K562 (cell line): Measurements from ENCODE around the gene RAB6A. TPM values are rescaled to one million over a fixed set of nuclear protein-coding genes. Genes with fewer than 3 reads are reported as not detected.

Experiments used
- ATAC-seq: fragments of 200-7000 bp; cut with Tn5 transposase; 3 replicates; pipeline ENCODE4 v1.9.1; 2020; ENCODE audit warnings: moderate library complexity
- BruUV-seq: library from RNA; stranded (reverse); fragments of 400-500 nt; replicated peaks from 2 replicates; lab custom pipeline; 2021; lab: Mats Ljungman, UMichigan
- CTCF ChIA-PET: fragments of 300-600 bp; formaldehyde crosslinking; extraction: SDS; loops from one replicate; lab custom pipeline; 2021; ENCODE audit warnings: low intra/inter-chr PET ratio; lab: Yijun Ruan, JAX
- POLR2A ChIA-PET: fragments of 300-600, 350-650 bp; sonication (Branson Sonifier 250); formaldehyde crosslinking; extraction: SDS; loops from one replicate; lab custom pipeline; 2021; ENCODE audit warnings: antibody characterized with exemption, inconsistent platforms; lab: Yijun Ruan, JAX
- DNase-seq, 4 experiments: peaks; one replicate each; pipeline versions ENCODE4 v3.0.0 to v3.0.0-alpha.2; 2011 to 2018; ENCODE audit warnings: low spot score in 3 of 4, mixed read lengths in 3 of 4; ENCODE audit errors: extremely low read depth in 1 of 4
- FAIRE-seq: peaks from 2 replicates; lab custom pipeline; 2011; peaks lifted over from hg19 to GRCh38; lab: Jason Lieb, UNC
- H2AFZ ChIP-seq: 2 replicates; pipeline ENCODE4 v1.6.0; 2011; ENCODE audit warnings: low read depth, low read length, control low read depth, inconsistent platforms
- H3K27ac ChIP-seq: fragments of 200-600 bp; 3 replicates; pipeline ENCODE4 v1.8.0; 2011; ENCODE audit warnings: low read depth, mild to moderate bottlenecking, control low read depth, inconsistent platforms, low read length, moderate library complexity, mixed read lengths; ENCODE audit errors: extremely low read depth
- H3K27me3 ChIP-seq, 2 experiments: fragments of 300-600 bp in 1 of 2; 2 replicates in 1 of 2; 3 replicates in 1 of 2; pipeline versions ENCODE4 v1.6.0 to v1.8.0; 2011; ENCODE audit warnings: inconsistent platforms in 2 of 2, low read length in 2 of 2, mild to moderate bottlenecking in 1 of 2, mixed read lengths in 1 of 2, moderate library complexity in 1 of 2; ENCODE audit not compliant: control insufficient read depth in 2 of 2, insufficient read depth in 2 of 2
- H3K36me3 ChIP-seq: fragments of 300-600 bp; 3 replicates; pipeline ENCODE4 v1.8.0; 2011; ENCODE audit warnings: mild to moderate bottlenecking, low read length, inconsistent platforms; ENCODE audit not compliant: control insufficient read depth, insufficient read depth
- H3K4me1 ChIP-seq, 2 experiments: fragments of 200-600 bp in 1 of 2; replicated peaks in 1 of 2; 2 replicates in 1 of 2; 3 replicates in 1 of 2; pipeline versions ENCODE4 v1.5.1 to v1.8.0; 2011; ENCODE audit warnings: inconsistent platforms in 2 of 2, low read length in 2 of 2, mild to moderate bottlenecking in 1 of 2, mixed read lengths in 1 of 2, moderate library complexity in 1 of 2; ENCODE audit not compliant: control insufficient read depth in 2 of 2, insufficient read depth in 2 of 2
- H3K4me2 ChIP-seq: 2 replicates; pipeline ENCODE4 v1.6.1; 2011; ENCODE audit warnings: low read length, control low read depth, inconsistent platforms, mixed read lengths; ENCODE audit not compliant: insufficient read depth
- H3K4me3 ChIP-seq: fragments of 200-600 bp; sonication (generic), shearing (Covaris generic); 2 replicates; pipeline ENCODE4 v1.5.1; 2016; ENCODE audit warnings: control low read depth, inconsistent platforms
- H3K79me2 ChIP-seq: fragments of 200-600 bp; 3 replicates; pipeline ENCODE4 v1.8.0; 2011; ENCODE audit warnings: low read length, inconsistent platforms; ENCODE audit not compliant: control insufficient read depth, insufficient read depth
- H3K9ac ChIP-seq, 2 experiments: 2 replicates each; pipeline versions ENCODE4 v1.6.0 to v1.6.1; 2011; ENCODE audit warnings: low read depth in 2 of 2, low read length in 2 of 2, control low read depth in 1 of 2, inconsistent platforms in 1 of 2, mild to moderate bottlenecking in 1 of 2, mixed read lengths in 1 of 2; ENCODE audit not compliant: insufficient read depth in 1 of 2
- H3K9me1 ChIP-seq: one replicate; pipeline ENCODE4 v1.6.0; 2011; ENCODE audit warnings: inconsistent platforms, mild to moderate bottlenecking, low read length, moderate library complexity; ENCODE audit not compliant: control insufficient read depth, insufficient read depth
- H3K9me3 ChIP-seq: replicated peaks from 2 replicates; pipeline ENCODE4 v1.5.1; 2011; ENCODE audit warnings: low read depth, low read length, inconsistent platforms; ENCODE audit not compliant: control insufficient read depth, insufficient read depth
- H4K20me1 ChIP-seq: replicated peaks from 2 replicates; pipeline ENCODE4 v1.6.1; 2011; ENCODE audit warnings: low read length, inconsistent platforms, mixed read lengths; ENCODE audit not compliant: control insufficient read depth, insufficient read depth
- ARID3A ChIP-seq: IDR thresholded peaks from 2 replicates; pipeline ENCODE4 v1.6.1; 2012; ENCODE audit warnings: low read depth, low read length, improper control_type of control experiment, borderline replicate concordance
- FUS ChIP-seq: fragments of 200-400 bp; formaldehyde crosslinking; optimal IDR thresholded peaks from 2 replicates; pipeline ENCODE3; 2017; ENCODE audit warnings: low read depth, low read length
- HCFC1 ChIP-seq: IDR thresholded peaks from 2 replicates; pipeline ENCODE4 v1.6.1; 2012; ENCODE audit warnings: low read depth, low read length, improper control_type of control experiment
- PTRF ChIP-seq: fragments of 450-650 bp; IDR thresholded peaks from 2 replicates; pipeline ENCODE4 v1.6.1; 2016; ENCODE audit warnings: mild to moderate bottlenecking, missing genetic modification characterization, missing compliant biosample characterization
- RBFOX2 ChIP-seq: fragments of 200-400 bp; formaldehyde crosslinking; IDR thresholded peaks from 2 replicates; pipeline ENCODE4 v1.6.1; 2017; ENCODE audit warnings: low read depth, mild to moderate bottlenecking, low read length, moderate library complexity
- STAG1 ChIP-seq: sonication (generic); formaldehyde crosslinking; IDR thresholded peaks from 2 replicates; pipeline ENCODE4 v1.5.0; 2020; ENCODE audit warnings: missing genetic modification reagents, borderline replicate concordance
- ZNF232 ChIP-seq: sonication (generic); formaldehyde crosslinking; IDR thresholded peaks from 2 replicates; pipeline ENCODE4 v1.8.0; 2022; ENCODE audit warnings: mild to moderate bottlenecking, missing genetic modification reagents
- ZNF699 ChIP-seq: fragments of 250-450 bp; sonication (Bioruptor Pico); IDR thresholded peaks from 2 replicates; pipeline ENCODE4 v1.8.0; 2021; ENCODE audit warnings: mild to moderate bottlenecking, moderate library complexity; ENCODE audit not compliant: insufficient replicate concordance
- WGBS: fragments of 100-300 bp; shearing (Covaris generic); methylation state at CpG from one replicate; pipeline ENCODE4 v1.1.6; 2016; ENCODE audit warnings: low coverage, mixed read lengths; ENCODE audit not compliant: insufficient coverage; ENCODE audit errors: missing lambda C conversion rate; 5-methylcytosine and 5-hydroxymethylcytosine counted together
- in situ Hi-C: fragments of 300-500 bp; cut with MboI; formaldehyde crosslinking; loops from 4 replicates; pipeline ENCODE4 v1.15.0; 2018; ENCODE audit warnings: inconsistent platforms, mixed read lengths
- intact Hi-C: fragments of 100-400 bp; cut with micrococcal nuclease; formaldehyde crosslinking; loops from 2 replicates; pipeline ENCODE4 v1.14.2; 2022
- polyA plus RNA-seq, 8 experiments: library from polyadenylated mRNA; depleted of rRNA in 4 of 8; stranded (reverse) in 5 of 8; unstranded in 3 of 8; fragments of >200 nt; fragmentation: Nextera tagmentation in 2 of 8; fragmentation: Illumina TruSeq in 1 of 8; extraction: Ambion mirVana in 2 of 8; extraction: Trizol in 1 of 8; gene quantifications; 2 replicates each; pipeline versions ENCODE4 v1.2.1 to v1.2.3, GENCODE V29; 2011 to 2014; ENCODE audit warnings: inconsistent platforms in 1 of 8, missing spikeins in 1 of 8
- total RNA-seq, 7 experiments: library from RNA; depleted of rRNA in 6 of 7; stranded (reverse); fragments of >200 nt in 6 of 7; fragmentation: Illumina TruSeq in 2 of 7; extraction: Trizol in 2 of 7; gene quantifications; 2 replicates each; pipeline versions ENCODE4 v1.2.1 to v1.2.3, GENCODE V29; 2011 to 2021; ENCODE audit warnings: low replicate concordance in 1 of 7
- TF ChIP-seq, protein P1 (sequence below): IDR thresholded peaks from 2 replicates; pipeline ENCODE4 v1.6.1; 2016; ENCODE audit warnings: missing genetic modification characterization, missing compliant biosample characterization
- TF ChIP-seq, protein P2 (sequence below): IDR thresholded peaks from 3 replicates; pipeline ENCODE4 v1.6.1; 2011; ENCODE audit warnings: borderline replicate concordance, mild to moderate bottlenecking, moderate library complexity; ENCODE audit not compliant: insufficient read length; ENCODE audit errors: extremely low read depth

The RAB6A gene
- total and polyA plus RNA-seq, 9 of the 15 experiments (the other 6 are each of a cell fraction or from before 2014, with no cell fraction given) = 14.0 to 95.3 (median 45.4) TPM

- TF ChIP-seq, protein P1, sequence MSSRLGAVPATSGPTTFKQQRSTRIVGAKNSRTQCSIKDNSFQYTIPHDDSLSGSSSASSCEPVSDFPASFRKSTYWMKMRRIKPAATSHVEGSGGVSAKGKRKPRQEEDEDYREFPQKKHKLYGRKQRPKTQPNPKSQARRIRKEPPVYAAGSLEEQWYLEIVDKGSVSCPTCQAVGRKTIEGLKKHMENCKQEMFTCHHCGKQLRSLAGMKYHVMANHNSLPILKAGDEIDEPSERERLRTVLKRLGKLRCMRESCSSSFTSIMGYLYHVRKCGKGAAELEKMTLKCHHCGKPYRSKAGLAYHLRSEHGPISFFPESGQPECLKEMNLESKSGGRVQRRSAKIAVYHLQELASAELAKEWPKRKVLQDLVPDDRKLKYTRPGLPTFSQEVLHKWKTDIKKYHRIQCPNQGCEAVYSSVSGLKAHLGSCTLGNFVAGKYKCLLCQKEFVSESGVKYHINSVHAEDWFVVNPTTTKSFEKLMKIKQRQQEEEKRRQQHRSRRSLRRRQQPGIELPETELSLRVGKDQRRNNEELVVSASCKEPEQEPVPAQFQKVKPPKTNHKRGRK = no peak
- TF ChIP-seq STAG1 (CRISPR knock-in tag) = no peak
These were observed 66.9 kb downstream of the RAB6A start (continued) for GRCh38 chr11:73693899-73694525.

GRCh38 chr11:73680687-73681086 is 80.2 kb downstream of the RAB6A start:
- Histone ChIP-seq H3K4me1 (no peaks in the 10 kb centered on the region), H3K27ac (no peak overlapping the region), H3K9ac (no peak overlapping the region), H4K20me1 (no peaks in the 10 kb centered on the region), H3K9me3 (no peaks in the 10 kb centered on the region), H2AFZ (no peak overlapping the region), H3K36me3 (peaks cover 28% of the 10 kb centered on the region; the same call in 2 of the 3 replicates), H3K79me2 (no peaks in the 10 kb centered on the region), H3K4me2 (no peak overlapping the region), H3K4me3 (no peak overlapping the region), H3K9me1 (no peaks in the 10 kb centered on the region), H3K27me3 (no peaks in the 10 kb centered on the region)
- 63% methylated on average over 2 of the region's 2 CpGs for WGBS
- CTCF ChIA-PET = no interaction called here
- no peak for FAIRE-seq
- POLR2A ChIA-PET = interaction anchor here (1.0 kb wide), 1 partner anchor 10 kb away, joined by 3 read pairs; no protein-coding TSS in a partner anchor
- no peak for DNase-seq
- no peak for ATAC-seq
- in situ Hi-C loops (no loop called here), intact Hi-C loops (no loop called here)
- no TSS peak for BruUV-seq
- no peak for TF ChIP-seq ZNF232 (CRISPR knock-in tag)
- TF ChIP-seq ZNF699 (CRISPR knock-in tag) = no peak
- no peak for TF ChIP-seq ARID3A
- no peak for TF ChIP-seq RBFOX2
- TF ChIP-seq PTRF = no peak
- TF ChIP-seq, protein P2, sequence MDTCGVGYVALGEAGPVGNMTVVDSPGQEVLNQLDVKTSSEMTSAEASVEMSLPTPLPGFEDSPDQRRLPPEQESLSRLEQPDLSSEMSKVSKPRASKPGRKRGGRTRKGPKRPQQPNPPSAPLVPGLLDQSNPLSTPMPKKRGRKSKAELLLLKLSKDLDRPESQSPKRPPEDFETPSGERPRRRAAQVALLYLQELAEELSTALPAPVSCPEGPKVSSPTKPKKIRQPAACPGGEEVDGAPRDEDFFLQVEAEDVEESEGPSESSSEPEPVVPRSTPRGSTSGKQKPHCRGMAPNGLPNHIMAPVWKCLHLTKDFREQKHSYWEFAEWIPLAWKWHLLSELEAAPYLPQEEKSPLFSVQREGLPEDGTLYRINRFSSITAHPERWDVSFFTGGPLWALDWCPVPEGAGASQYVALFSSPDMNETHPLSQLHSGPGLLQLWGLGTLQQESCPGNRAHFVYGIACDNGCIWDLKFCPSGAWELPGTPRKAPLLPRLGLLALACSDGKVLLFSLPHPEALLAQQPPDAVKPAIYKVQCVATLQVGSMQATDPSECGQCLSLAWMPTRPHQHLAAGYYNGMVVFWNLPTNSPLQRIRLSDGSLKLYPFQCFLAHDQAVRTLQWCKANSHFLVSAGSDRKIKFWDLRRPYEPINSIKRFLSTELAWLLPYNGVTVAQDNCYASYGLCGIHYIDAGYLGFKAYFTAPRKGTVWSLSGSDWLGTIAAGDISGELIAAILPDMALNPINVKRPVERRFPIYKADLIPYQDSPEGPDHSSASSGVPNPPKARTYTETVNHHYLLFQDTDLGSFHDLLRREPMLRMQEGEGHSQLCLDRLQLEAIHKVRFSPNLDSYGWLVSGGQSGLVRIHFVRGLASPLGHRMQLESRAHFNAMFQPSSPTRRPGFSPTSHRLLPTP = no peak
- TF ChIP-seq FUS = no peak
- no peak for TF ChIP-seq HCFC1
